GM23338 (cell line): ENCODE data around the gene NIPAL3. TPM values are rescaled to one million over a fixed set of nuclear protein-coding genes. Genes with fewer than 3 reads are reported as not detected.

Experiments used
- ATAC-seq: fragments of 200-7000 bp; cut with Tn5 transposase; 3 replicates; pipeline ENCODE4 v1.9.1; 2020
- DNase-seq: peaks from one replicate; pipeline ENCODE4 v3.0.0-alpha.2; 2015; ENCODE audit warnings: low spot score
- H2AFZ ChIP-seq: fragments of 200-600 bp; sonication (generic); 2 replicates; pipeline ENCODE4 v1.8.0; 2016; ENCODE audit warnings: antibody characterized with exemption, mild to moderate bottlenecking, moderate library complexity
- H3F3A ChIP-seq: fragments of 200-600 bp; sonication (generic); replicated peaks from 2 replicates; pipeline ENCODE4 v1.8.0; 2017; ENCODE audit warnings: antibody characterized with exemption, mixed run types, low read depth
- H3K27ac ChIP-seq: fragments of 200-600 bp; sonication (generic); 2 replicates; pipeline ENCODE4 v1.6.1; 2016; ENCODE audit warnings: low read depth
- H3K27me3 ChIP-seq: fragments of 200-600 bp; sonication (generic); 2 replicates; pipeline ENCODE4 v1.8.0; 2016; ENCODE audit warnings: mild to moderate bottlenecking, mixed run types, moderate library complexity; ENCODE audit not compliant: insufficient read depth
- H3K36me3 ChIP-seq: fragments of 200-600 bp; sonication (generic); 2 replicates; pipeline ENCODE4 v1.8.0; 2016; ENCODE audit warnings: mild to moderate bottlenecking; ENCODE audit not compliant: insufficient read depth
- H3K4me1 ChIP-seq: fragments of 200-600 bp; sonication (generic); 2 replicates; pipeline ENCODE4 v1.8.0; 2016; ENCODE audit warnings: mild to moderate bottlenecking, moderate library complexity; ENCODE audit not compliant: insufficient read depth
- H3K4me2 ChIP-seq: fragments of 200-600 bp; sonication (generic); 2 replicates; pipeline ENCODE4 v1.7.1; 2017; ENCODE audit warnings: mixed run types
- H3K4me3 ChIP-seq: fragments of 200-600 bp; sonication (generic); 2 replicates; pipeline ENCODE4 v1.6.1; 2016; ENCODE audit warnings: mixed run types
- H3K79me2 ChIP-seq: fragments of 200-600 bp; sonication (generic); replicated peaks from 2 replicates; pipeline ENCODE4 v1.8.0; 2017; ENCODE audit warnings: mild to moderate bottlenecking; ENCODE audit not compliant: insufficient read depth
- H3K9me2 ChIP-seq: fragments of 200-600 bp; sonication (generic); 2 replicates; pipeline ENCODE4 v1.8.0; 2017; ENCODE audit not compliant: insufficient read depth
- H4K20me1 ChIP-seq: fragments of 200-600 bp; sonication (generic); replicated peaks from 2 replicates; pipeline ENCODE4 v1.8.0; 2017; ENCODE audit warnings: mild to moderate bottlenecking; ENCODE audit not compliant: insufficient read depth
- H3K27ac Mint-ChIP-seq: 2 replicates; pipeline ENCODE4 v1.8.0; 2020; ENCODE audit warnings: inconsistent platforms, mild to moderate bottlenecking, moderate library complexity, mixed read lengths
- H3K27me3 Mint-ChIP-seq: 3 replicates; pipeline ENCODE4 v1.8.0; 2022; ENCODE audit warnings: low read depth, mild to moderate bottlenecking, moderate library complexity, mixed read lengths, inconsistent platforms; ENCODE audit not compliant: insufficient read depth, poor library complexity
- H3K36me3 Mint-ChIP-seq: 3 replicates; pipeline ENCODE4 v1.8.0; 2021; ENCODE audit warnings: low read depth, mild to moderate bottlenecking, inconsistent platforms, moderate library complexity, mixed read lengths
- H3K4me1 Mint-ChIP-seq: 3 replicates; pipeline ENCODE4 v1.8.0; 2020; ENCODE audit warnings: mild to moderate bottlenecking, inconsistent platforms, mixed read lengths
- H3K4me3 Mint-ChIP-seq: 3 replicates; pipeline ENCODE4 v1.8.0; 2021; ENCODE audit warnings: moderate library complexity, mild to moderate bottlenecking, inconsistent platforms, mixed read lengths
- H3K9me3 Mint-ChIP-seq: 3 replicates; pipeline ENCODE4 v1.8.0; 2020; ENCODE audit warnings: moderate library complexity, mild to moderate bottlenecking, inconsistent platforms, mixed read lengths
- CREB1 ChIP-seq: fragments of 250-450 bp; sonication (Bioruptor Pico); IDR thresholded peaks from 2 replicates; pipeline ENCODE4 v1.5.0; 2020; ENCODE audit warnings: low read depth, mild to moderate bottlenecking, moderate library complexity
- EZH2 ChIP-seq: fragments of 200-600 bp; sonication (generic); IDR thresholded peaks from one replicate; pipeline ENCODE4 v1.8.0; 2017; ENCODE audit warnings: antibody characterized with exemption, mild to moderate bottlenecking, low read depth; ENCODE audit not compliant: unreplicated experiment
- JUNB ChIP-seq: IDR thresholded peaks from one replicate; pipeline ENCODE4 v1.6.1; 2016; ENCODE audit warnings: antibody characterized with exemption; ENCODE audit not compliant: unreplicated experiment
- NANOG ChIP-seq: IDR thresholded peaks from 2 replicates; pipeline ENCODE4 v1.6.1; 2016; ENCODE audit warnings: antibody characterized with exemption, borderline replicate concordance
- POLR2AphosphoS5 ChIP-seq: IDR thresholded peaks from 2 replicates; pipeline ENCODE4 v1.6.1; 2016; ENCODE audit warnings: antibody characterized with exemption, low read depth
- REST ChIP-seq: IDR thresholded peaks from one replicate; pipeline ENCODE4 v1.6.1; 2018; ENCODE audit warnings: antibody characterized with exemption; ENCODE audit not compliant: unreplicated experiment
- STAT1 ChIP-seq: IDR thresholded peaks from one replicate; pipeline ENCODE4 v1.6.1; 2016; ENCODE audit warnings: antibody characterized with exemption; ENCODE audit not compliant: unreplicated experiment
- ZNF114 ChIP-seq: fragments of 250-450 bp; sonication (Bioruptor Pico); IDR thresholded peaks from 2 replicates; pipeline ENCODE4 v1.5.0; 2020; ENCODE audit warnings: mild to moderate bottlenecking, moderate library complexity
- polyA plus RNA-seq: library from polyadenylated mRNA; unstranded; fragments of >200 nt; fragmentation: Nextera tagmentation; extraction: Ambion mirVana; gene quantifications from 2 replicates; pipeline ENCODE4 v1.2.1, GENCODE V29; 2016
- total RNA-seq: library from RNA; depleted of rRNA; stranded (reverse); fragments of >200 nt; shearing (Covaris generic); gene quantifications from 2 replicates; pipeline ENCODE4 v1.2.3, GENCODE V29; 2014
- TF ChIP-seq, protein P1 (sequence below): IDR thresholded peaks from 2 replicates; pipeline ENCODE4 v1.6.1; 2016; ENCODE audit warnings: antibody characterized with exemption
- TF ChIP-seq, protein P2 (sequence below): fragments of 250-450 bp; sonication (Bioruptor Pico); IDR thresholded peaks from 2 replicates; pipeline ENCODE4 v1.5.0; 2020; ENCODE audit warnings: mild to moderate bottlenecking, moderate library complexity

NIPAL3 gene
- total and polyA plus RNA-seq, 2 experiments from 2014 or later, result 5.5 to 9.6 TPM

GRCh38 chr1:24386241-24386640 is 29.4 kb upstream of the NIPAL3 start:
- Mint-ChIP-seq H3K27me3 (peaks cover 14% of the 10 kb centered on the region), H3K4me3 (no peak overlapping the region), H3K4me1 (peaks cover 1% of the 10 kb centered on the region; the same call in 2 of the 3 replicates), H3K27ac (no peak overlapping the region), H3K36me3 (peaks cover 3% of the 10 kb centered on the region; the same call in 2 of the 3 replicates), H3K9me3 (no peaks in the 10 kb centered on the region; the same call in 2 of the 3 replicates)
- DNase-seq (no peak), ATAC-seq (no peak)
- Histone ChIP-seq H3K4me2 (no peak overlapping the region), H3K4me1 (no peaks in the 10 kb centered on the region), H2AFZ (no peak overlapping the region), H4K20me1 (no peaks in the 10 kb centered on the region), H3K27ac (no peak overlapping the region), H3K4me3 (no peak overlapping the region), H3K9me2 (no peaks in the 10 kb centered on the region), H3K27me3 (no peaks in the 10 kb centered on the region), H3K36me3 (no peaks in the 10 kb centered on the region), H3F3A (no peaks in the 10 kb centered on the region), H3K79me2 (no peaks in the 10 kb centered on the region)
- TF ChIP-seq NANOG, result no peak
- TF ChIP-seq, protein P1, sequence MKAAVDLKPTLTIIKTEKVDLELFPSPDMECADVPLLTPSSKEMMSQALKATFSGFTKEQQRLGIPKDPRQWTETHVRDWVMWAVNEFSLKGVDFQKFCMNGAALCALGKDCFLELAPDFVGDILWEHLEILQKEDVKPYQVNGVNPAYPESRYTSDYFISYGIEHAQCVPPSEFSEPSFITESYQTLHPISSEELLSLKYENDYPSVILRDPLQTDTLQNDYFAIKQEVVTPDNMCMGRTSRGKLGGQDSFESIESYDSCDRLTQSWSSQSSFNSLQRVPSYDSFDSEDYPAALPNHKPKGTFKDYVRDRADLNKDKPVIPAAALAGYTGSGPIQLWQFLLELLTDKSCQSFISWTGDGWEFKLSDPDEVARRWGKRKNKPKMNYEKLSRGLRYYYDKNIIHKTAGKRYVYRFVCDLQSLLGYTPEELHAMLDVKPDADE, result no peak
- no peak for TF ChIP-seq JUNB
- TF ChIP-seq POLR2AphosphoS5, result no peak
- no peak for TF ChIP-seq CREB1 (CRISPR knock-in tag)
- TF ChIP-seq STAT1, result no peak
- TF ChIP-seq, protein P2, sequence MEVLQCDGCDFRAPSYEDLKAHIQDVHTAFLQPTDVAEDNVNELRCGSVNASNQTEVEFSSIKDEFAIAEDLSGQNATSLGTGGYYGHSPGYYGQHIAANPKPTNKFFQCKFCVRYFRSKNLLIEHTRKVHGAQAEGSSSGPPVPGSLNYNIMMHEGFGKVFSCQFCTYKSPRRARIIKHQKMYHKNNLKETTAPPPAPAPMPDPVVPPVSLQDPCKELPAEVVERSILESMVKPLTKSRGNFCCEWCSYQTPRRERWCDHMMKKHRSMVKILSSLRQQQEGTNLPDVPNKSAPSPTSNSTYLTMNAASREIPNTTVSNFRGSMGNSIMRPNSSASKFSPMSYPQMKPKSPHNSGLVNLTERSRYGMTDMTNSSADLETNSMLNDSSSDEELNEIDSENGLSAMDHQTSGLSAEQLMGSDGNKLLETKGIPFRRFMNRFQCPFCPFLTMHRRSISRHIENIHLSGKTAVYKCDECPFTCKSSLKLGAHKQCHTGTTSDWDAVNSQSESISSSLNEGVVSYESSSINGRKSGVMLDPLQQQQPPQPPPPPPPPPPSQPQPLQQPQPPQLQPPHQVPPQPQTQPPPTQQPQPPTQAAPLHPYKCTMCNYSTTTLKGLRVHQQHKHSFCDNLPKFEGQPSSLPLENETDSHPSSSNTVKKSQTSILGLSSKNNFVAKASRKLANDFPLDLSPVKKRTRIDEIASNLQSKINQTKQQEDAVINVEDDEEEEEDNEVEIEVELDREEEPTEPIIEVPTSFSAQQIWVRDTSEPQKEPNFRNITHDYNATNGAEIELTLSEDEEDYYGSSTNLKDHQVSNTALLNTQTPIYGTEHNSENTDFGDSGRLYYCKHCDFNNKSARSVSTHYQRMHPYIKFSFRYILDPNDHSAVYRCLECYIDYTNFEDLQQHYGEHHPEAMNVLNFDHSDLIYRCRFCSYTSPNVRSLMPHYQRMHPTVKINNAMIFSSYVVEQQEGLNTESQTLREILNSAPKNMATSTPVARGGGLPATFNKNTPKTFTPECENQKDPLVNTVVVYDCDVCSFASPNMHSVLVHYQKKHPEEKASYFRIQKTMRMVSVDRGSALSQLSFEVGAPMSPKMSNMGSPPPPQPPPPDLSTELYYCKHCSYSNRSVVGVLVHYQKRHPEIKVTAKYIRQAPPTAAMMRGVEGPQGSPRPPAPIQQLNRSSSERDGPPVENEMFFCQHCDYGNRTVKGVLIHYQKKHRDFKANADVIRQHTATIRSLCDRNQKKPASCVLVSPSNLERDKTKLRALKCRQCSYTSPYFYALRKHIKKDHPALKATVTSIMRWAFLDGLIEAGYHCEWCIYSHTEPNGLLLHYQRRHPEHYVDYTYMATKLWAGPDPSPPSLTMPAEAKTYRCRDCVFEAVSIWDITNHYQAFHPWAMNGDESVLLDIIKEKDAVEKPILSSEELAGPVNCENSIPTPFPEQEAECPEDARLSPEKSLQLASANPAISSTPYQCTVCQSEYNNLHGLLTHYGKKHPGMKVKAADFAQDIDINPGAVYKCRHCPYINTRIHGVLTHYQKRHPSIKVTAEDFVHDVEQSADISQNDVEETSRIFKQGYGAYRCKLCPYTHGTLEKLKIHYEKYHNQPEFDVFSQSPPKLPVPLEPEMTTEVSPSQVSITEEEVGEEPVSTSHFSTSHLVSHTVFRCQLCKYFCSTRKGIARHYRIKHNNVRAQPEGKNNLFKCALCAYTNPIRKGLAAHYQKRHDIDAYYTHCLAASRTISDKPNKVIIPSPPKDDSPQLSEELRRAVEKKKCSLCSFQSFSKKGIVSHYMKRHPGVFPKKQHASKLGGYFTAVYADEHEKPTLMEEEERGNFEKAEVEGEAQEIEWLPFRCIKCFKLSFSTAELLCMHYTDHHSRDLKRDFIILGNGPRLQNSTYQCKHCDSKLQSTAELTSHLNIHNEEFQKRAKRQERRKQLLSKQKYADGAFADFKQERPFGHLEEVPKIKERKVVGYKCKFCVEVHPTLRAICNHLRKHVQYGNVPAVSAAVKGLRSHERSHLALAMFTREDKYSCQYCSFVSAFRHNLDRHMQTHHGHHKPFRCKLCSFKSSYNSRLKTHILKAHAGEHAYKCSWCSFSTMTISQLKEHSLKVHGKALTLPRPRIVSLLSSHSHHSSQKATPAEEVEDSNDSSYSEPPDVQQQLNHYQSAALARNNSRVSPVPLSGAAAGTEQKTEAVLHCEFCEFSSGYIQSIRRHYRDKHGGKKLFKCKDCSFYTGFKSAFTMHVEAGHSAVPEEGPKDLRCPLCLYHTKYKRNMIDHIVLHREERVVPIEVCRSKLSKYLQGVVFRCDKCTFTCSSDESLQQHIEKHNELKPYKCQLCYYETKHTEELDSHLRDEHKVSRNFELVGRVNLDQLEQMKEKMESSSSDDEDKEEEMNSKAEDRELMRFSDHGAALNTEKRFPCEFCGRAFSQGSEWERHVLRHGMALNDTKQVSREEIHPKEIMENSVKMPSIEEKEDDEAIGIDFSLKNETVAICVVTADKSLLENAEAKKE (CRISPR knock-in tag), result no peak
- TF ChIP-seq ZNF114 (CRISPR knock-in tag), result no peak
- TF ChIP-seq EZH2, result no peak
- TF ChIP-seq REST, result no peak
